Lower leg skin (tissue), 4 donors: ENCODE data around the gene CCDC85C. TPM values are rescaled to one million over a fixed set of nuclear protein-coding genes. Genes with fewer than 3 reads are reported as not detected.

Experiments used
- DNase-seq, 2 donors: peaks; one replicate each; pipeline ENCODE4 v3.0.0-alpha.2; 2019; ENCODE audit warnings: low spot score in 2 of 2
- H3K4me3 ChIP-seq: fragments of 200-600 bp; sonication (generic); 2 replicates; pipeline ENCODE4 v1.5.1; 2017; ENCODE audit warnings: mild to moderate bottlenecking, low read depth; ENCODE audit not compliant: poor library complexity, severe bottlenecking
- POLR2A ChIP-seq, 2 donors: fragments of 450-650 bp; IDR thresholded peaks; one replicate each; pipeline ENCODE4 v1.6.1; 2016 to 2017; ENCODE audit warnings: antibody characterized with exemption in 2 of 2, mild to moderate bottlenecking in 1 of 2, moderate library complexity in 1 of 2
- WGBS, 2 donors: methylation state at CpG; one replicate each; pipeline ENCODE4 v1.1.5; 2018; 5-methylcytosine and 5-hydroxymethylcytosine counted together
- intact Hi-C: fragments of 100-400 bp; cut with DNase I; formaldehyde crosslinking; loops from one replicate; pipeline ENCODE4 v1.15.0; 2023; ENCODE audit warnings: low total_unique reads
- total RNA-seq, 4 donors: library from RNA; depleted of rRNA; stranded (reverse); fragments of >200 nt; gene quantifications; one replicate each; pipeline ENCODE4 v1.1.0, GENCODE V29; 2016
- TF ChIP-seq, protein P1 (sequence below), 3 donors: fragments of 450-650 bp; IDR thresholded peaks; one replicate each; pipeline ENCODE4 v1.5.1; 2016; ENCODE audit warnings: antibody characterized with exemption in 3 of 3, mild to moderate bottlenecking in 3 of 3, moderate library complexity in 2 of 3

The CCDC85C gene
- total RNA-seq, 4 donors from 2014 or later: 17.2 to 47.7 (median 33.3) TPM

DNA sequence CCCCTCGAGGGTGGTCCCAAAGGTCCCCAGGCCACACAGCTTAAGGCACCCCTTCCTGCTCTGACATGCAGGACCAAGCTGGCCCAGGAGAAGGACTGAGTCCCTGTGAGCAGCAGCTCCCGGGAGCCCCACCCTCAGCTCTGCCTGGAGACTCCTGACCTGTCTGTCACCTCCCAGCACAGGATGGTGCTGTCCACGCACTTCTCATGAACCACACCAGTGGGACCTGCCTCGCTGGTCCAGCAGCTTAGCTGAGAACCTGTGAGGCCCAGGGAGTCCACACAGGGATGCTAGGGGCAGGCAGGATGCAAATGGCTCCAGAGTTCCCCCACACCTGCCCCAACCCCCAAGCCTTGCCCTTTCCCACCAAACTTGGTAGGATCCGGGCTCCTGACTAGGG, 27.7 kb downstream of the CCDC85C start:
- H3K4me3 ChIP-seq: no peak overlapping the region
- 32 to 61% methylated on average over 5 of the region's 5 CpGs for WGBS, 2 donors
- no peak for TF ChIP-seq POLR2A (IDR thresholded peaks at IDR 0.05)
- TF ChIP-seq, protein P1, sequence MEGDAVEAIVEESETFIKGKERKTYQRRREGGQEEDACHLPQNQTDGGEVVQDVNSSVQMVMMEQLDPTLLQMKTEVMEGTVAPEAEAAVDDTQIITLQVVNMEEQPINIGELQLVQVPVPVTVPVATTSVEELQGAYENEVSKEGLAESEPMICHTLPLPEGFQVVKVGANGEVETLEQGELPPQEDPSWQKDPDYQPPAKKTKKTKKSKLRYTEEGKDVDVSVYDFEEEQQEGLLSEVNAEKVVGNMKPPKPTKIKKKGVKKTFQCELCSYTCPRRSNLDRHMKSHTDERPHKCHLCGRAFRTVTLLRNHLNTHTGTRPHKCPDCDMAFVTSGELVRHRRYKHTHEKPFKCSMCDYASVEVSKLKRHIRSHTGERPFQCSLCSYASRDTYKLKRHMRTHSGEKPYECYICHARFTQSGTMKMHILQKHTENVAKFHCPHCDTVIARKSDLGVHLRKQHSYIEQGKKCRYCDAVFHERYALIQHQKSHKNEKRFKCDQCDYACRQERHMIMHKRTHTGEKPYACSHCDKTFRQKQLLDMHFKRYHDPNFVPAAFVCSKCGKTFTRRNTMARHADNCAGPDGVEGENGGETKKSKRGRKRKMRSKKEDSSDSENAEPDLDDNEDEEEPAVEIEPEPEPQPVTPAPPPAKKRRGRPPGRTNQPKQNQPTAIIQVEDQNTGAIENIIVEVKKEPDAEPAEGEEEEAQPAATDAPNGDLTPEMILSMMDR (IDR thresholded peaks at IDR 0.05): no peak
- intact Hi-C loops: no loop called here
- no peak for DNase-seq

DNA sequence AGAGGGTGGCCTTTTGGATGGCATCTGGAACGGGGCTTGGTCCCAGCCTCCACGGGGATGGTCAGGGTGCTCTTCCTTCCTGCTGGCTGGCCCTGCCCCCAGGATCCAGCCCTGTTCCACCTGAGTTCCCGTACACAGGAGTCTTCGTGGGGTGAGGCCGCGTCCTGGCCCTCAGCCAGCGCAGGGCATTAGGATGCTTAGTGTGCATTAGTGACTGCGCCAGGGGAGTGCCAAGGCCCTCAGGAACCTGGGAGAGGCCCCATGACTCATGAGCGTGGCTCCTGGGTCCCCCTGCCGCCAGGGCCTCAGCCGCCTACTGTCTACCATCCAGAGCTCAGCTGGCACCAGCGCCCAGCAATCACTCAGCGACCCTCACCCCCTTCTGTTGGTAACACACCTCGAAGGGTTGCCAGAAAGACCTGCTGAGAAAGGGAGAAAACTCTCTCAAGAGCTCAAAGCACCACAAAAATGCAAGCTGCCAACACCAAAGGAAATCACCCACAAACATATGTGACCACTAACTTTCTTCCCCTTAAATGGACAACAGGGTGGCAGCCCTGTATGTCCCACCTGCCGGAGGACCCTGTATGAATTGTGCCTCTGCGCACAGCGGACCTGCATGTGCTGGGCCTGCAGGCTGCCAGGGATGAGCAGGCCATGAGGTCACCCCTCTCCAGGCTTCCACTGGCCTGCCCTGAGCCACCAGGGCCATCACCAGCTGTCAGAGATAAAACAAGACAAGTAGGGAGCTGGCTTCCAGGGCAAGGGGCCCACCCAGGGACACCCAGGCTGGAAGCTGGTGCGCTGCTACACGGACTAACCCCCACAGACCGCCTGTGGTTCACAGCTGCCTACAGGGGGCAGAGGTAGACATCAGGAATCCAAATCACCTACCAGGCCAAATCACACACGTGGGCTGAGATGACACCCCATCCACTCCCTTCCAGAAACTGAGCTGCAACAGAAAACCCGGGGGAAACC, 28.7 kb downstream of the CCDC85C start:
- TF ChIP-seq POLR2A (IDR thresholded peaks at IDR 0.05): no peak
- TF ChIP-seq, protein P1 (IDR thresholded peaks at IDR 0.05): no peak
- H3K4me3 ChIP-seq: no peak overlapping the region
- intact Hi-C loops: no loop called here
- WGBS, 2 donors: 54 to 59% methylated on average over 12 to 22 of the region's 22 CpGs
- peak; percentile 74 to 94 for DNase-seq

DNA sequence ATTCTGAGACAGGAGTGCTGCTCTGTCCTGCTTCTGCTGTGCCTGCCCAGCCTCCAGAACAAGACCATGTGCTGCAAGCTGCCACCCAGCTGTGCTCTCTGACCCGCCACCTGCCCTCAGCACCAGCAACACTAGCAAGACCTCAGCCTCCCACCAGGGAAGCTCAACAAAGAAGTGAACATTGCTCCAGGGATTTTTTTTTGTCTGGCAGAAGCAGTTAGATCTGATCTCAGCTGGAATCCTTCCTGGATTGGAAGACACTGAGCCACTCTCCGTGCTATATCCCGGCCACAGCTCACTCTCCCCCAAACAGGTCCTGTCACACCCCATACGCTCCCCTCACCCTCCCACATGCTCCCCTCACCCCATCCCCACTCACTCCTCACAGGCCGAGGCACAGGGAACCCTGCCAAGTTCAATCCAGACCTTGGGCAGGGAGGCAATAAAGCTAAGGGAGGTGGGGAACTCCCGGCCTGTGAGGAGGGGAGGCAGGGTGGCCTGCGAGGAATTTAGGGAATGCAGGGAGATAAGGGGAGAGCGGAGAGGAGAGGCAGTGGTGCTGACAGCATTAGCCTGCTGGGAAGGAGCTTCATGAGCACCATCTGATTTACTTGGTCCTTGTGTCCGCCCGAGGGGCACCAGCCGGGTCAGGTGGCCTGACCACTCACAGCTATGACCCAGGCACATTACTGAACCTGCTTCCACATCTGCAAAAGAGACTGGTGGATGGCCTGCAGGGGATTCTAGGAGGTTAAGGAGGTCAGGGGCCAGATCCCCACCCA, 29.7 kb downstream of the CCDC85C start:
- 43 to 50% methylated on average over 11 of the region's 11 CpGs for WGBS, 2 donors

DNA sequence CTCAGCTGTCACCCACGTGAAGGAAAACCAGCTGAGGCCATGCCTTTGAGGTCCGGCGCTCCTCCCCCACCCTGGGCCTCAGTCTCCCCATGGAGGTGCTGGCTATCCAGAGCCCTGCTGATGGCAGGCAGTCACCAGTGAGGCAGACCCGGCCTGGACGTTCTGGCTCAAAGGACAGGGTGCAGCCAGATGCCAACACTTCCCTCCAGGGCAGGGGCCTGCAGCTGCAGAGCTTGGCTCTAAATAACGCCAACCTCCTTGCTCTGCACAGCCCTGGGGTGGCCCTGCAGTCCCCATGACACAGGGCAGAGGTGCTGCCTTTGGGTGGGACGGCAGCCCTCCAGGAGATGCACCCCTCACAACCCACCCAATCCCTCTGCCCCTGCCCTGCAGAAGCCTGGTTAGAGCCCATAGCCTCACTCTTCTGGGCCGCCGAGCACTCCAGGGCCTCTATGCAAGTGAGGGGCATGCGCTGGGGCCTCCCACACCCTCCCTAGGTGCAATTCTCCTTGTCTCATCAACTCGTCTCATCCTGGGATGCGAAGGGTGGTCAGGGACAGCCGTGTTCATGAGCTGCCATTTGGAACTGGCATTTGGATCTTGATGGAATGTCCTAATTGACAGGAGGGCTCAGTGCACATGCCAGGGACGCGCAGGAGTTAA, 30.4 kb downstream of the CCDC85C start:
- DNase-seq: no peak
- H3K4me3 ChIP-seq: no peak overlapping the region
- 70 to 75% methylated on average over 13 to 15 of the region's 15 CpGs for WGBS, 2 donors
- intact Hi-C loops: no loop called here
- TF ChIP-seq, protein P1 (IDR thresholded peaks at IDR 0.05): no peak
- TF ChIP-seq POLR2A (IDR thresholded peaks at IDR 0.05): no peak

More for the DNA sequence above, 29.7 kb downstream of the CCDC85C start:
- intact Hi-C loops: no loop called here
- no peak for DNase-seq
- no peak overlapping the region for H3K4me3 ChIP-seq
- no peak for TF ChIP-seq POLR2A (IDR thresholded peaks at IDR 0.05)
- TF ChIP-seq, protein P1 (IDR thresholded peaks at IDR 0.05): no peak

DNA sequence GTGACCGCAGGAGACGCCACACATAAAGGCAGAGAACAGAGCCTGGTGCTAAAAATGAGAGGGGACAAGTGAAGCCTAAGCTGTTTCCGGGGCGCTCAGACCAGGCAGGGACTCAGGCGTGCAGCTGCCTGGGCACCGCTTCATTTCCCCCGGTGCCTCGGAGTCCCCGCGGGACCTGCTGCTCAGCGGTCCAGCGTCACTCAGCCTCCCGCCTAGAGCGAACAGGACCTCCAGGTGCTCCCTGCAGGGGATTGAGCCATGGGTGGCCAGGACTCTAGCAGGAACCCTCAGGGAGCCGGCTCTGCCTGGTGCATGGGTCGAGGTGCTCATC, 31.0 kb downstream of the CCDC85C start:
- no peak for TF ChIP-seq POLR2A (IDR thresholded peaks at IDR 0.05)
- TF ChIP-seq, protein P1 (IDR thresholded peaks at IDR 0.05): no peak
- intact Hi-C loops: no loop called here
- no peak for DNase-seq
- 89 to 94% methylated on average over 16 of the region's 16 CpGs for WGBS, 2 donors
- no peak overlapping the region for H3K4me3 ChIP-seq
